Retina (tissue), 1 donor: ENCODE results near the gene EGFR.

Source experiments
- DNase-seq: peaks from one replicate; pipeline ENCODE4 v3.0.0-alpha.2; 2016

The EGFR gene

GRCh38 chr7:55108401-55108800, 89.6 kb downstream of the EGFR start:
- no peak for DNase-seq

- DNase-seq: no peak
Observed at GRCh38 chr7:55108818-55109217, 90.0 kb downstream of the EGFR start.

- no peak for DNase-seq
Observed at GRCh38 chr7:55109404-55110167, 90.8 kb downstream of the EGFR start.

GRCh38 chr7:55110282-55110992, 91.6 kb downstream of the EGFR start:
- DNase-seq: peak; percentile 45

- peak; percentile 55 for DNase-seq
Observed at GRCh38 chr7:55110993-55111361, 92.2 kb downstream of the EGFR start.

- no peak for DNase-seq
Observed at GRCh38 chr7:55112056-55112455, 93.2 kb downstream of the EGFR start.

- no peak for DNase-seq
Observed at GRCh38 chr7:55113760-55114540, 95.1 kb downstream of the EGFR start.

- no peak for DNase-seq
Observed at GRCh38 chr7:55117286-55117685, 98.5 kb downstream of the EGFR start.

GRCh38 chr7:55118426-55118825, 99.6 kb downstream of the EGFR start:
- no peak for DNase-seq

- no peak for DNase-seq
Observed at GRCh38 chr7:55119571-55119970, 100.8 kb downstream of the EGFR start.

- no peak for DNase-seq
Observed at GRCh38 chr7:55120074-55120473, 101.3 kb downstream of the EGFR start.

GRCh38 chr7:55120501-55121198, 101.8 kb downstream of the EGFR start:
- no peak for DNase-seq

GRCh38 chr7:55121249-55121648, 102.4 kb downstream of the EGFR start:
- DNase-seq: no peak

- DNase-seq: no peak
Observed at GRCh38 chr7:55122263-55122662, 103.4 kb downstream of the EGFR start.

GRCh38 chr7:55124989-55125875, 106.4 kb downstream of the EGFR start:
- DNase-seq: no peak

- no peak for DNase-seq
Observed at GRCh38 chr7:55127135-55127551, 108.3 kb downstream of the EGFR start.

GRCh38 chr7:55127622-55128081, 108.8 kb downstream of the EGFR start:
- no peak for DNase-seq

- peak; percentile 69 for DNase-seq
Observed at GRCh38 chr7:55128693-55129394, 110.0 kb downstream of the EGFR start.

- peak; percentile 62 for DNase-seq
Observed at GRCh38 chr7:55129541-55130394, 111.0 kb downstream of the EGFR start.
